Left kidney (tissue), 2 donors: Measurements from ENCODE around the gene SLC35F3. TPM values are rescaled to one million over a fixed set of nuclear protein-coding genes. Genes with fewer than 3 reads are reported as not detected.

Experiments
- DNase-seq: peaks from one replicate; pipeline ENCODE4 v3.0.0-alpha.2; 2013
- polyA plus RNA-seq: library from polyadenylated mRNA; unstranded; fragments of 120-200 nt; gene quantifications from one replicate; pipeline ENCODE4 v1.2.1, GENCODE V29; 2013; ENCODE audit not compliant: insufficient read length

The SLC35F3 gene
- polyA plus RNA-seq, 1 donor: 0.55 TPM

DNA sequence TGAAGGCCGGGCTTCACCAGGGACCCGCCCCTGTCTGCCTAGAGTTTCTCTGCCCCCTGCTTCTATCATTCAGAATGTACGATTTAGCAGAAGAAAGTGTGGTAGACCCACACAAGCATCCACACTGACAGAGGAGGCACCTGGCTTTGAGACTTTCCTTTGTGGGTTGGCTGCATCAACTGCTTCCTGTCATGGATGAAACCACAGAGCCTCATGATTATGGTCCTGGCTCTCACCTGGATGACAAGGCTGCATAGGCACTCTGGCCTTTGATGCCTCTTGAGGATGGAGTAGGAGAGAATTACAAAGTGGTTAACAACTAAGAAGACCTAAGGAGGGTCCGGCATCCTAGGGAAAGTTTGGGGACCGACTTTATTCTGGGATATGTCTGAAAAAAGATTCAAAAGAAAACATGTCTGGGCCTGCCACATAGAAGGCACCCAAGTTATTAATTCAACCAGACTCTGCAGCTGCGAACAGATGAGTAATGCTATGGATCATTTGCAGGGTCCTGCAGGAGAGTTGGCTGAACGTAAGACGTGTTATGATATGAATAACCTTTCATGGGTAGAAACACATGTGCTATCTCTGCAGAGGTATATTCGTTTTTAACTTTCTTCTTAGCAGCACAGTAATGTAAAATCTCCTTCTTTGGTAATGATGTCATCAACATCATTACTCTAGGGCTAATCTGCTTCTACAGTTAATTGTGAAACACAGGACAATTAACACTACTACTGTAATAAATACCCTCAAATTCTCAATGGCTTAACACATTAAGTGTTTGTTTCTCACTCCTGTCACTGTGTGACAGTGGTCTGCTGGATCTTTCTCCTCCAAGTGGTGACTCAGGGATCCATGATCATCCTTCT is 136.2 kb downstream of the SLC35F3 start:
- DNase-seq: no peak

DNA sequence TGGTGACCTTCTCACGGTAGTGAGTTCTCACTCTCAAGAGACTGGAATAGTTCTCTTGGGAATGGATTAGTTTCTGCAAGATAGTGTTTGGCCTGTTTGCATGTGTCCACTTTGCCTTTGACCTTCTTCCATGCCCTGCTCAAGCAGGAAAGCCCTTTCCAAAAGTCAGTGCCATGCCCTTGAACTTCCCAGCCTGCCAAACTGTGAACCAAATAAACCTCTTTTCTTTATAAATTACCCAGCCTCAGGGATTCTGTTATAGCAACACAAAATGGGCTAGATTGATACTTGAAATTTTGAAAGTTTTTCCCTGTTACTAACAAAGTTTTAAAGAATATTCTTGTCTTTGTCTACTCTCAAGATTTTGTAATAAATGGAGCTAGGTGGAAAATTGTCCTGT is 139.6 kb downstream of the SLC35F3 start:
- no peak for DNase-seq

DNA sequence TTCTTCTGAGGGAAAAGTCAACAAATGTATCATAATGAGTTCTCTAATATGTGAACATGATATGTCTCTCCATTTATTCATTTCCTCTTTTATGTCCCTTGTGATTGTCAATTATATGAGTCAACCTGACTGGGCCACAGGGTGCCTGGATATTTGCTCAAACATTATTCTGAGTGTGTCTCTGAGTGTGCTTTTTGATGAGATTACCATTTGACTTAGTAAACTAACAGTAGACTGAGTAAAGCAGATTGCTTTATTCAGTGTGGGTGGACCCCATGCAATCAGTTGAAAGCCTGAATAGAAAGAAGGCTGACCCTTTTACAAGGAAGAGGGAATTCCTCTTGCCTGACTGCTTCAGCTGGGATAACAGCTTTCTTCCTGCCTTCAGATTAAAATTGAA is 142.6 kb downstream of the SLC35F3 start:
- no peak for DNase-seq

DNA sequence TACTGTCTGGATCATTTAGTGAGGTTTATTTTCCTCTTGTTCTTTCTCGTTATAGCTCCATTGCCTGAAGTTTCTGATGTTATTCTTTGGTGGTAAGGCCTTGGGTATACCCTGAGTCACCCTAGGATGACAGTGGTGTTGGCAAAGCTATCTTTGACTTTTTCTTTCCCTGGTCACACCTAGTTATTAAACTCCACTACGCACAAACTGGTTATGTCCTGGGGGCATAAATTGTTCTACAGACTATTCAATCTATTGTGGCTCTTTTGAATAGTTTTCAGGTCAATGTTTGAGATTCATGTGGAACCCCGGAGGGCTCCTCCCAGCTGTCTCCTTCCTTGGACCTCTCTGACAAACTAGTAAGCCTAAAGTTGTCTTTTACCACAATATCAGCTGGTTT is 157.7 kb downstream of the SLC35F3 start:
- no peak for DNase-seq

DNA sequence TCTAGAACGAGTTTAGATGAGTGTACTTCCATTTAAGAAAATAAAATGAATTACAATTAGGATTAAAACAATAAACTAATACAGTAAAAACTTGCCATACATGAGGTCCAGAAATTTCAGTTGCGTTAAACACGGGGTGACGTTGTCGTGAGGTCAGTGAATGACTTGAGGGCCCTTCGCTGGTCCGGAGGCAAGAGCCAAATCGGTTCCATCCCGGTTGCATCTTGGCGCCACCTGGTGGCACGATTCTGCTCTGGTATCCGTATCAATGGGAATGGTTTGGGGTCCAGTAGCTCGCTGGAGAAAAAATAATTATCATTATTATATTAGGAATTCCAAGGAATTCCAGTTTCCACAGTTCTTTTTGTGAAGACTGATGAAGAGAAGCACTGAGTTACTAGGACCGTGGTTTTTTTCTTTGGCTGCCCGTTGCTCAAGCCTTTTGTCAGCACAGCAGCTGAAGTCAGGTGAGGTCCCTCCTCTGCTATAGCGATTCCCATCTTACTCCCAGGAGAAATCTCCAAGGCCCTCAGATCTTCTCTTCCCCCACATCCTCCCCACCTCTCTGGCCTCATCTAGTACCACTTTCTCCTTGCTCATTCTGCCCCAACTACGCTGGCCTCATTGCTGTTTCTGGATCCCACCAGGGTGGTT is 161.4 kb downstream of the SLC35F3 start:
- peak; percentile 63 for DNase-seq

DNA sequence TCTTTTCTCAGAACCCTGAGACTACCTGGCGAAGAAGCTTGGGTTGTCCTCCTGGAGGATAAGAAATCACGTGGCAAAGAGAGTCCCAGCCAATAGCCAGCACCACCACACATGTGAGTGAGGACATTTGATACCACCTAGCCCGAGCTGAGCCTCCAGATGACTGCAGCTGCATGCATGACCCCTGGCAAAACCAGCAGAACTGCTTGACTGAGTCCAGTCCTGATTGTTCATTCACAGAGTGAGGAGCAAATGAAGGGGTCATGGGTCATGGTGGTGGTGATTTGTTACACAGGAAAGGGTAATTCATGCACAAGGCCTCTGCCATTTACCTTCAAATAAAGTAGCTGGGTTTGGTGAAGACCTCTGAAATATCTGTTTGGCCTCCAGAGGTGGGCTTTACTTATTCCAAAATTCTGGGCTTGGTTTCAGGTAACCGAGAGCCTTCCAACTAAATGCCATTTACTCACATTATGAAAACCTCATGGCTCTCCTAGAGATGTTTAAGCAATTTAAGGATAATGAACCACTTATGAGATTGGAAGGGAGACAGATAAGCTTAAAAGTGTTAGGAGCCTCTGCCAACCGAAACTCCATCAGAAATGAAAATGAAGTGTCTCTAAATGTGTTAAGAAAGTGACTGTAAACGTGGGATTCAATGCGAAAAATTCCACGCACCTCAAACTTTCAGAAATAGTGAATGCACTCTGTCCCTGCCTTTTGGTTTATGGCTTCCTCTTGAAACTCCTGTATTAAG is 163.3 kb downstream of the SLC35F3 start:
- peak; percentile 8 for DNase-seq

DNA sequence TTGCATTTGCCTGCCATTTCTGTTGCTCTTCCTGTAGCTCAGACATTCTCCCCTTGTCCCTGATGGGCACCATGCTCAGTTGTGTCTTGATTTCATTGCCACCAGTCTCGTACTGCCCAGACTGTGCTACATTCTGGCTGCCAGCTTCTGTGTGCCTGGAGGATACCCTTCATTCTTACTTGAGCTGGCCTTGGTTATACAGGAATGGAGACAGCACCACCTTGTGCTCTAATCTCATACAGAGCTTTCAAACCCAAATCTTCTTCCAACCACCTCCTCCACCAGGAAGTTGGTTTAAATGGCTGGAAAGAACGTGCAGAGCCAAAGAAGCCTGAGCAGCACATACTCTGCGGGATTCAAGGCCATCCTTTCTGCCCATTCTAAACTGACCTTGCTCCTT is 165.3 kb downstream of the SLC35F3 start:
- DNase-seq: no peak

DNA sequence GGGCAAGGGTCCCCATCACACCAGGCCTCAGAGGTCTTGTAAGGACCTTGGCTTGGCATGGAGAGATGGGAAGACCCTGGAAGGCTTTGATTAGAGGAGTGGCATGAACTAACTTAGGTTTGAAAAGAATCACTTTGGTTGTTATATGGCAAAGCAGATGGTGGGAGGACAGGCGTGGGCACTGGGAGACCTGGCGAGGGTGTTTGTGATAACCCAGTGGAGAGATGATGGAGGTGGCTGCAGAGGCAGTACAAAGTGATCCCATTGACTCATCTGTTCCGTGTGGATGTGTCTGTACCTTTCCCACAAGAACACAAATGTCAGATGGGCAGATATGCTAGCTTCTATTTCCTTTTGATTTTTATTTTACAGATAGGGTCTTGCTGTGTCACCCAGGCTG is 168.3 kb downstream of the SLC35F3 start:
- no peak for DNase-seq

DNA sequence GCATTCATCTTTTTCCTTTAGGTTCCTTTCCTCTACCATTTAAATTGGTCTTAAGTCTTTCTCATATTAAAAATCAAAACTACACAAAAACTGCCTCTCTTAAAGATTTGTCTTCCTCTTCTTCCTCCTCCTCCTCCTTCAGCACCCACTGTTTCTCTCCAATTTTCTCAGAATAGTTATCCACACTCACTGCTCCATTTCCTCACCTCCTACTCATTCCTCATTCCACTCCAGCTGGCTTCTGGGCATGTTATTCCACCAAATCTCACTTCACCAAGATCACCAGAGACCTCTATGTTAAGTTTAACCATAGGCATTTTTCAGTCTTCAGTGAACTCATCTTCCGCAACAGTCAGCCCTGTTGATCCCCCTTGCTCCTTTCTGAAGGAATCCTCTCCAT is 173.7 kb downstream of the SLC35F3 start:
- no peak for DNase-seq

DNA sequence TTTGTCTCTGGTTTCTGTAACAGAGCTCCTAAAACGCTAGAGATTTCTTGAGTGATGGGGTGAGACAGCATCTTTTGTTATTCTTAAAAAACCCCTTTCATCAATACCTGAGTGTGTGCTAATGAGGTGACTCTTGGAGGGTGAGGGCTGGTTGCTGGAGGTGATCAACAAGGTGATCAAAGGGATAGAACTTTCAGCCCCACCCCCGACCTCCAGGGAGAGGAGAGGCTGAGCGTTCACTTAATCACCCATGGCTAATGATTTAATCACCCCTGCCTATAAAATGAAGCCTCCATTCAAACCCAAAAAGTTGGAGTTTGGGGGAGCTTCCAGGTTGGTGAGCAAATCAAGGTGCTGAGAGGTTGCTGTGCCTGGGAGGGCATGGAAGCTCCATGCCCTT is 175.4 kb downstream of the SLC35F3 start:
- no peak for DNase-seq

DNA sequence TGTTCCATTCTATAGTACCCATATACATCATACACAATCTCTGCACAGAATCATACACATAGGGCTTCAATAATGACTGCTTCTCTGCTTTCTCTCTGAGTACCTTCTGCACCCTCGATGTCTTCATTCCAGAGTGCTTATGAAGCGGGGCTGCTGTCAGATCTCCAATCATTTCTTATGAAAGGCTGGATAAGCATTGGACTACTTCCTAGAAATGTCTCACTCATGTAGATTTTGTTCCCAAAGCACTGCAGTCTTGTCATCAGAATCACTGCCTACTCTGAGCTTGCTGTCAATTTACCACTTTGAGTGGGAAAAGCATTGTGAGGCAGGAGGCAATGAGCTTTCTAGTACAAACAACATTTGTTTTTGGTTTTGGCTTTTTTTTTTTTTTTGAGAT is 179.0 kb downstream of the SLC35F3 start:
- DNase-seq: no peak

DNA sequence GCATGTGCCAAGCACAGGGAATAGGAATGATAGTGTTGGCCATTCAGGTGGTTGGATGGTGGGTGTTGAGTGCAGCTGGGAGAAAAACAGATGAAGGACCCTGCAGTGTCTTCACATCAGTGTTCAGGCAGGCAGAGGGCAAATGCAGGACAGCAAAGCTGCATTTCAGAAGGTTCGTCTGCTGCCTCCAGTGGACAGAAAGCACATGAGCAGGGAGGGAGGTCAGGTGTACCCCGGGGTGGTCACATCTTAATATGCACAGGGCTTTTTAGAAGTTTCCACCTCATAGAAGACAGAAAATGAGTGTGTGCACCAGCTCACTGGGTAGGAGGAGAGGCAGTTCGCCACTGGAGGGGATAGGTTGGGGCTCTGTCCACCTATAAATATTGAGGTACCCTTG is 184.9 kb downstream of the SLC35F3 start:
- DNase-seq: no peak

DNA sequence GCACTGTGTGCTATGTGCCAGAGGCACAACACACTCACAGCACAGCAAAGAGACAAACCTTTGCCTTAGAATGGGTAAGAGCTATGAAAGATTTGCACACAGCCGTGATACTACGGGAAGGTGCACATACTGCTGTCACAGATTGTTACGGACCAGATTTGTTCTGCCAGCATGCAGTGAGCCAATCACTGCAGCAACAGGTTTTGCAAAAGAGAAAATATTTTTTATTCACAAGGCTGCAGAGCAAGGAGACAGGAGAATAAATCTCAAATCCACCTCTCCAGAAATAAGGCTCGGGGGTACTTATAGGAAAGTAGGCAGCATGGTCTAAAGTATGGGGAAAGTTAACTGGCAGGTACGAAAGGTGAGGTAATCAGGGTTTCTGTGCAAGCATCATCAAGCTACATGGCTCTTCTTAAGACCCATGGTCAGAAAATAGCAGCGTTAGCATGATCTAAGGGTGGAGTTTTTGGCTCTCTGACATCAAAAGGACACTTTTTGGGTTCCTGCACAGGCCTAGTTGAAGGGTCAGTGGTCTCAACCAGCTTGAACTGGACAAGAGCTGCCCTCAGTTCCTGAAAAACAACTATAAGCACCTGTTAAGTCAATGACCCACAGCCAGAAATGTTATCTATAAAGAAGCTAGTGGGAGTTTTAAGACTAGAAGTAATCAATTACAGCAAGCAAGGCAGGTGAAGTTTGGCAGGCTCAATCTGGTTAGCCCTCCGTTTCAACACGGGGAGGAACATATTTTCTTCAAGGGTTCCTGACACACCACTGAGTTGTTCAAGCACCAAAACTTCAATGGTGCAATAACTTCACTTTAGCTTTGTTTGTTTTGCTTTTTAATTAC is 186.0 kb downstream of the SLC35F3 start:
- DNase-seq: no peak

DNA sequence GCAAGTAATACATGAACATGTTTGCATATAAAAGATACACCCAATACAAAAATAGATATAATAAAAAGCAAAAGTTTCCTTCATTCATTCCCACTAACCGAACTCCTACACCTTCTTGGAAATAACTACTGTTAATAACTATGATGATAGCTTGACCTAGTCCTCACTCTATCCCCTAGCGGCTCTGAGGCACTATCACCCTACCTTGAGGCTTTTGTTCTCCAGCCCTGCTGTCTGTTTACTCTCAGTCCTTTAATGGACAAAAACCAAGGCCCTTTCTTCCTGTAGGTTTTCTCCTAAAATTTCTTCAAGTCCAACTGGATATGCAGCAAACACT is 186.6 kb downstream of the SLC35F3 start:
- DNase-seq: no peak

DNA sequence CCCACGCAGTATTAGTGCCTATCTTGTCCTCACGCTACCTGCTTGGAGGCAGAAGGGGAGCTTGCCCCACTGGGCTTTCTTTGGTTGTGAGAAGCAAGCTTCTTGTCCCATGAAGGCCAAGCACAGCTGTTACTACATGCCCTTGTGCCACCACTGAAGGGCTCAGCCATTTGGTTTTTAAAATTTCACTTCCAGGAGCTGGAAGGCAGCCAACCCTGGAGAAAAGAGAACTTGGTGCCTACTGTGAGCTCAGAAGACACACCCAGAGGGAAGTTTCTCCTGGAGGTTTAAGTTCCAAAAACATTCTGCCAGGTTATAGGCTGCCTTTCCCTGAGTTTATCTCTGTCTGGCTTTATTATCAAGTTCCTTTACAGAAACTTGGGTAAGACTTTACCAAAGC is 187.4 kb downstream of the SLC35F3 start:
- no peak for DNase-seq

DNA sequence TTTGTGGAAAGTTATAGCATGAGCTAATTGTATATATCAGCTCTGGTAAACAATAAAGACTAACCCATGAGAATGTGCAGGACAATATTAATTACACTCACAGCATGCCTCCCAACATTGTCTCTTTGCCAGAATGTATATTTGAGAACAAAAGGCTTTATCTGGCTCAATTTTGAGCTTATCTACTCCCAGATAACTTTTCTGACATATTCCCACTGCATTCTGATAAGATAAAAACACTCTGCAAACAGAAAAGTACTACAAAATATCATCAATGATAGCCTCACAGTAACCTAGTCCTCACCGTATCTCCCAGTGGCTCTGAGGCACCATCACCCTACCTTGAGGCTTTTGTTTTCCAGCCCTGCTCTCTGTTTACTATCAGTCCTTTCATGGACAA is 188.6 kb downstream of the SLC35F3 start:
- no peak for DNase-seq

DNA sequence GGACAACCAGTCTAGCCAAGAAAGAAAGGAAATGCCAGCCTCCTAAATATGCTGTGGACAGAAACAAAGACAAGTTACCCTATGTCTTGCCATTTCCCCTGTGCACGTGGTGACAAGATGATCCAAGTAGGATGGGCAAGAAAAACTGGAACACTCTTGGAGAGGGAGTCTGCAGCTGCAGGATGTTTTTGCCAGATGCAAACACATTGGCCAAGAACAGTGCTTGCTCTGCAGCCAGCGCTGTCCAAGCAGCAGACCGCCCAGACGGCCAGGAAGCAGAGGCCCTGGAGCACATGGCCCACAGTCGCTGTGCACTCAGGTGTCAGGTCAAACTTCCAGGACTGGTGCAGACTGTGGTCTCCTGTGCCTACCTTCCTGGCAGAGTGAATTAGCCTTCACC is 189.3 kb downstream of the SLC35F3 start:
- no peak for DNase-seq

DNA sequence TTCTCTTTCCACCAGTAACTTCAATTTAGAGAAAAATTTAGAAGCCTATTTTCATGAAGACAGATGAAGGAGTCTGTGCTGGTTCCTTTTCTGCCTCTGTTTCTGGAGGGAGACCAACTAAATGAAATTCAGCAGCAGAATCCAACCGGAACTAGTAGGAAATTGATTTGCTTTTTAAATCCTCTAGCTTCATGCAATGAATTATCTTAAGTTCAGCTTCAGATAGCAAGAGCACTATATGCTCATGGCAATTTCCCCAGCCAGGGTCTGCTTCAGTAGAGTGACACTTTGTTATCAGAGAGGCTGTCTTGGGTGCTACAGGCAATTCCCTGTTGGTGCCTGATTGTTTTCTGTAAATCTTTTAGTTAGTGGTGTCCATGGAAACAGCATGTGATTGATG is 189.7 kb downstream of the SLC35F3 start:
- DNase-seq: no peak

DNA sequence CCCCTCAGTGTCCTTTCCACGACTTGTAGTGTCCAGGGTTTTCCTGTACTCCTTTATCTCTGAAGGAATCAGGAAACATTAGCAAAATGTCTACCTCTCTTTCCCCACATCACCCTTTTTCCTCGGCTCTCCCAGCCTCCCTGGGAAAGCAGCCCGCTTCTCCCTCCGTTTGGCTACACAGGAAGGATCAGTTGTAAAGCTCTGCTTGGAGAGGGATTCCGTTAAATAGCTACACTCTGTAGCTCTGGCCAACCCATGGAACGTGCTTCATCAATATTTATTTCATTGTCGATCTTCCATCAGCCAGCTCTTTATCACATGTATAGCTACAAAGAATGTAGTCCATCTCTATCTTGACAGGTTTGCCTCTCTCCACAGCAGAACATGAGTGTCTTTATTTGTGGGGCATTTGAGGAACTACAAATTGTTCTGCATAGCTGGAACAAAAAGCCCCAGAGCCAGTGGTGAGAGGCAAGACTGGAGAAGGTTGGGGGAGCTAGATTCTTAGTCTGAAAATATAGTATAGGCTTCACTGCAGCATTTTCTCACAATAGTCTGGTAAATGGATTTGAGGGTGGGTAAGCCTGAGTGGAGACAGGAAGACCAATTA is 191.8 kb downstream of the SLC35F3 start:
- DNase-seq: no peak

DNA sequence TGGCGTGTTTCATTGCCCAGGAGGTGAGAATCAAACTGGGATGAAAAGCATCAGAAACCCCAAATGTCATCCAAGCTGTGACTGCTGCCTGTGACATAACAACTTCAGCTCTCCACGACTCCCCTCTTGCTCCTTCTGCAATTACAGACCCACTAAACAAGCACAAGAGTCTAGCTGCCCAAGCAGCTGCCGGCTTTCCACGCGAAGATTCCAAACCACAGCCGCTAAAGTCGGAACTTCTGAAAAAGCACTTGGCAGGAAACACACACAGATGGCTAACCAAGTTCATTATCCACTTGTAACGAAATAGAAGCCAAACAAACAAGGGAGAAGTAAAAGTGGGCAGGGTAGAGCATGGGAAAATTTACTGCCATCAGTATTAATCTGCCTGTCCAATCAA is 198.1 kb downstream of the SLC35F3 start:
- DNase-seq: no peak

DNA sequence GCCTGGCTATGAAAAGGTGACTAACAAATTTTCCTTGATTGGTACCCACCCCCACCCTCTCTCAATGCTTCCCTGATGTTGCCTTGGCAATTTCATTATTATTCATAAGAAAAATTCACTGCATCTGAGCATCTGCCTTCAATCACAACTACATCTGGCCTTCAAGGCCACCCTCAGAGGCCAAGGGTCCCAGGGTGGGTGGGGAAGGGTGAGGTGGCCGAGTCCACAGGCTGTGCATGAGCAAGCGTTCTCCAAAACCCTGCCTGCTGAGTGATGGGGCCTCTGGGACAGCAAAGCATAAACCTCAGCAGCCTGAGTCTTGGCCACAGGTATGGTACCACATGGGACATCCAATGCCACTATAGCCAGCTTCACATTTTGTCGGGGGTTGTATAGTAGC is 198.7 kb downstream of the SLC35F3 start:
- no peak for DNase-seq

DNA sequence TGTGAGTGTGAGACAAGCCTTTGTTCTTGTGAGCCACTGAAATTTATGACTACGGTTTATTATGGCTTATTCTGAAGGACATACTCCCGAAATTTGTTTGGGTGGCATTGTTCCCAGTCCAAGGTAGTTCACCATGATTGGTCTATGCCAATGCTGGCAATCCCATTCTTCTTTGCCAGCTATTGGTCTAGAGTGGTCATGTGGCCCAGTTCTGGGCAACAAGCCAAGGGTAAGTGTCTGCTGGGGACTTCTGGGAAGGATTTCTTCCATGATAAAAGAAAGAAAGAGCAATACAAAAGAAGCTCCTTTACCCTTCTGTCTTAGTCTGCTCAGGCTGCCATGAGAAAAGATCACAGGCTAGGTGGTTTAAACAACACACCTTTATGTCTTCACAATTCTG is 201.6 kb downstream of the SLC35F3 start:
- no peak for DNase-seq
